IMR-90 (cell line): ENCODE results near the gene SHISA4. TPM values are rescaled to one million over a fixed set of nuclear protein-coding genes. Genes with fewer than 3 reads are reported as not detected.
A peak's percentile ranks its signal among the peaks of the same experiment; 100 is the strongest.

ENCODE experiments used
- ATAC-seq: fragments of 200-7000 bp; cut with Tn5 transposase; 2 replicates; pipeline ENCODE4 v1.9.1; 2020; ENCODE audit warnings: low read depth, mild to moderate bottlenecking, moderate library complexity
- BruUV-seq: library from RNA; stranded (reverse); fragments of 400-500 nt; replicated peaks from 2 replicates; lab custom pipeline; 2021; lab: Mats Ljungman, UMichigan
- CTCF ChIA-PET: fragments of 300-600 bp; formaldehyde crosslinking; extraction: SDS; loops from one replicate; lab custom pipeline; 2021; ENCODE audit warnings: antibody characterized with exemption; lab: Yijun Ruan, JAX
- POLR2A ChIA-PET: fragments of 300-600 bp; sonication (Branson Sonifier 250); formaldehyde crosslinking; loops from one replicate; lab custom pipeline; 2022; ENCODE audit warnings: antibody characterized with exemption; ENCODE audit not compliant: unreplicated experiment; lab: Charles Lee
- DNase-seq: peaks from one replicate; pipeline ENCODE4 v3.0.0; 2013
- H2AFZ ChIP-seq: replicated peaks from 2 replicates; pipeline ENCODE3; 2013; ENCODE audit warnings: low read length, mild to moderate bottlenecking; ENCODE audit not compliant: poor library complexity
- H2AK5ac ChIP-seq: 2 replicates; pipeline ENCODE4 v1.6.1; 2013; ENCODE audit warnings: low read depth, low read length, inconsistent platforms
- H2AK9ac ChIP-seq: replicated peaks from 2 replicates; pipeline ENCODE3; 2013; ENCODE audit warnings: mild to moderate bottlenecking, low read depth, low read length, moderate library complexity; ENCODE audit not compliant: poor library complexity
- H2BK120ac ChIP-seq: 2 replicates; pipeline ENCODE4 v1.6.1; 2013; ENCODE audit warnings: low read depth, low read length, inconsistent platforms
- H2BK15ac ChIP-seq: 3 replicates; pipeline ENCODE4 v1.6.1; 2013; ENCODE audit warnings: low read depth, low read length, inconsistent platforms
- H2BK20ac ChIP-seq: 2 replicates; pipeline ENCODE4 v1.6.1; 2013; ENCODE audit warnings: low read depth, mild to moderate bottlenecking, inconsistent platforms, low read length, moderate library complexity
- H2BK5ac ChIP-seq: 2 replicates; pipeline ENCODE4 v1.6.1; 2013; ENCODE audit warnings: mild to moderate bottlenecking, low read depth, low read length, inconsistent platforms; ENCODE audit not compliant: poor library complexity, severe bottlenecking
- H3K14ac ChIP-seq: replicated peaks from 2 replicates; pipeline ENCODE4 v1.6.1; 2013; ENCODE audit warnings: low read depth, low read length, inconsistent platforms
- H3K18ac ChIP-seq: 2 replicates; pipeline ENCODE4 v1.6.1; 2013; ENCODE audit warnings: low read depth, low read length, control low read depth
- H3K23ac ChIP-seq: 2 replicates; pipeline ENCODE4 v1.6.1; 2013; ENCODE audit warnings: low read depth, low read length, inconsistent platforms
- H3K27ac ChIP-seq: 2 replicates; pipeline ENCODE4 v1.5.1; 2013; ENCODE audit warnings: mild to moderate bottlenecking, control low read depth, low read length; ENCODE audit not compliant: insufficient read depth
- H3K27me3 ChIP-seq: 2 replicates; pipeline ENCODE4 v1.6.1; 2013; ENCODE audit warnings: low read length; ENCODE audit not compliant: control insufficient read depth, insufficient read depth
- H3K36me3 ChIP-seq: 2 replicates; pipeline ENCODE4 v1.6.1; 2013; ENCODE audit warnings: low read length, mixed read lengths; ENCODE audit not compliant: control insufficient read depth, insufficient read depth
- H3K4ac ChIP-seq: 2 replicates; pipeline ENCODE4 v1.6.1; 2013; ENCODE audit warnings: low read depth, low read length, inconsistent platforms
- H3K4me1 ChIP-seq: 2 replicates; pipeline ENCODE4 v1.6.1; 2013; ENCODE audit warnings: low read length, mixed read lengths; ENCODE audit not compliant: control insufficient read depth, insufficient read depth
- H3K4me2 ChIP-seq: 2 replicates; pipeline ENCODE4 v1.6.1; 2013; ENCODE audit warnings: low read depth, mild to moderate bottlenecking, control low read depth, low read length, moderate library complexity
- H3K4me3 ChIP-seq: 2 replicates; pipeline ENCODE4 v1.5.1; 2013; ENCODE audit warnings: low read depth, mild to moderate bottlenecking, control low read depth, low read length, moderate library complexity; ENCODE audit not compliant: insufficient read depth
- H3K56ac ChIP-seq: 2 replicates; pipeline ENCODE4 v1.6.1; 2013; ENCODE audit warnings: low read length, inconsistent platforms; ENCODE audit not compliant: insufficient read depth; ENCODE audit errors: extremely low read depth
- H3K79me1 ChIP-seq, 2 experiments: 2 replicates each; pipeline ENCODE4 v1.6.1; 2013; ENCODE audit warnings: low read length in 2 of 2, inconsistent platforms in 1 of 2, low read depth in 1 of 2
- H3K9ac ChIP-seq: 2 replicates; pipeline ENCODE4 v1.6.1; 2013; ENCODE audit warnings: low read depth, low read length, control low read depth
- H3K9me1 ChIP-seq: 2 replicates; pipeline ENCODE4 v1.6.1; 2013; ENCODE audit warnings: low read length, inconsistent platforms; ENCODE audit not compliant: insufficient read depth
- H3K9me3 ChIP-seq: 2 replicates; pipeline ENCODE4 v1.6.1; 2013; ENCODE audit warnings: low read length; ENCODE audit not compliant: control insufficient read depth, insufficient read depth
- H4K20me1 ChIP-seq: 2 replicates; pipeline ENCODE4 v1.6.1; 2013; ENCODE audit warnings: low read length, inconsistent platforms; ENCODE audit not compliant: insufficient read depth
- H4K5ac ChIP-seq: 2 replicates; pipeline ENCODE4 v1.6.1; 2013; ENCODE audit warnings: mild to moderate bottlenecking, low read depth, low read length, control low read depth
- H4K8ac ChIP-seq, 2 experiments: 2 replicates each; pipeline ENCODE4 v1.6.1; 2013; ENCODE audit warnings: low read depth in 2 of 2, low read length in 2 of 2, control low read depth in 1 of 2, inconsistent platforms in 1 of 2
- H4K91ac ChIP-seq: 2 replicates; pipeline ENCODE4 v1.6.1; 2013; ENCODE audit warnings: low read depth, low read length, inconsistent platforms; ENCODE audit not compliant: insufficient read depth
- CEBPB ChIP-seq: IDR thresholded peaks from 2 replicates; pipeline ENCODE4 v1.6.1; 2012; ENCODE audit warnings: low read depth, low read length, improper control_type of control experiment
- CHD1 ChIP-seq: IDR thresholded peaks from 2 replicates; pipeline ENCODE4 v1.6.1; 2012; ENCODE audit warnings: low read depth, low read length, improper control_type of control experiment
- FOS ChIP-seq: fragments of 150-350 bp; IDR thresholded peaks from 2 replicates; pipeline ENCODE4 v1.6.1; 2016; ENCODE audit warnings: low read depth, low read length
- MAFK ChIP-seq: IDR thresholded peaks from 2 replicates; pipeline ENCODE4 v1.6.1; 2012; ENCODE audit warnings: low read depth, low read length, improper control_type of control experiment
- MAZ ChIP-seq: IDR thresholded peaks from 2 replicates; pipeline ENCODE4 v1.6.1; 2012; ENCODE audit warnings: low read depth, mild to moderate bottlenecking, low read length, improper control_type of control experiment, moderate library complexity, borderline replicate concordance
- MXI1 ChIP-seq: IDR thresholded peaks from 2 replicates; pipeline ENCODE4 v1.6.1; 2012; ENCODE audit warnings: low read depth, mild to moderate bottlenecking, low read length, moderate library complexity, borderline replicate concordance
- NFE2L2 ChIP-seq: fragments of 150-350 bp; IDR thresholded peaks from 2 replicates; pipeline ENCODE4 v1.6.1; 2016; ENCODE audit warnings: low read depth, mild to moderate bottlenecking, low read length
- WGBS, 2 experiments: methylation state at CpG; one replicate each; pipeline versions ENCODE4 v1.1.5 to v1.1.7; 2013; ENCODE audit warnings: missing lambda C conversion rate in 2 of 2; ENCODE audit not compliant: insufficient read length in 1 of 2; ENCODE audit errors: extremely low coverage in 2 of 2; 5-methylcytosine and 5-hydroxymethylcytosine counted together
- dilution Hi-C: fragments of 300-500 bp; cut with HindIII; formaldehyde crosslinking; loops from one replicate; pipeline ENCODE4 v1.14.3; 2018; ENCODE audit warnings: low sequenced_read_pairs; ENCODE audit not compliant: unreplicated experiment
- in situ Hi-C: fragments of 300-500 bp; cut with MboI; formaldehyde crosslinking; loops from 3 replicates; pipeline ENCODE4 v1.14.3; 2019; ENCODE audit warnings: low sequenced_read_pairs, inconsistent platforms, mixed read lengths
- intact Hi-C: fragments of 100-400 bp; cut with micrococcal nuclease; formaldehyde crosslinking; loops from 2 replicates; pipeline ENCODE4 v1.10.0; 2022
- polyA plus RNA-seq, 3 experiments: library from polyadenylated mRNA; depleted of rRNA; stranded (reverse); fragments of >200 nt; gene quantifications; 2 replicates each; pipeline ENCODE4 v1.2.3, GENCODE V29; 2012; ENCODE audit warnings: low replicate concordance in 1 of 3
- total RNA-seq: library from RNA; depleted of rRNA; stranded (reverse); fragments of >200 nt; gene quantifications from 2 replicates; pipeline ENCODE4 v1.2.3, GENCODE V29; 2012
- TF ChIP-seq, protein P1 (sequence below): fragments of 150-350 bp; IDR thresholded peaks from 2 replicates; pipeline ENCODE4 v1.6.1; 2016; ENCODE audit warnings: low read depth, mild to moderate bottlenecking, low read length, moderate library complexity, borderline replicate concordance
- TF ChIP-seq, protein P2 (sequence below): conservative IDR thresholded peaks from 2 replicates; pipeline ENCODE4 v1.5.1; 2012; ENCODE audit warnings: mild to moderate bottlenecking, low read depth, low read length, improper control_type of control experiment
- TF ChIP-seq, protein P3 (sequence below): fragments of 150-350 bp; IDR thresholded peaks from 2 replicates; pipeline ENCODE4 v1.6.1; 2017; ENCODE audit warnings: mild to moderate bottlenecking, antibody characterized with exemption, low read length, low read depth

The SHISA4 gene
- total and polyA plus RNA-seq, 2 of the 4 experiments (the other 2 are of a cell fraction) = 10.0 to 34.8 TPM

DNA sequence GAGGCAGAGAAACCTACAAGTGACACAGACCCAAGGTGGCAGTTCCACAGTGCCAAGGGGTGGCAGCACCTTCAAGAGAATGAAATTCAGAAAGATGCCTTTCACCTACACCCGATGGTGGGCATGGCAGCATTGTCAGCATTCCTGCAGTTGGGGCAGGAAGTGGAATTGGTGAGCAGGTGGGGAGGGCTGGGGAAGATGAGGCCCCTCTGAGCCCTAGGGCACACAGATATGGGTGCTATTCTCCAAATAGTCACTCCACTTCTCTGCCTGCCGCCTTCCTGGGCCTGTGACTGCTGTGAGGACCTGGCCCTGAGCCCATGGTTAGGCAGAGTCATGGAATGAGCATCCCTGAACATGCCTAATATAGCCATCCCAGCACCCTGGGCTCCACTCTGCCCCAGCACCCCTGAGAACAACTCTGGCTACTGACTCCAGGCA is 8.3 kb downstream of the SHISA4 start:
- ChIA-PET CTCF (interaction anchor here (1.0 to 3.5 kb wide), 8 partner anchors 14 to 76 kb away, joined by 3 to 27 read pairs (median 8); partner anchors contain the start of gene LMOD1), POLR2A (interaction anchor here (1.9 kb wide), 1 partner anchor 49 kb away, joined by 7 read pairs; the partner anchor contains the start of gene LMOD1)
- peak overlapping the region; percentile 77; the same call in 2 of the 3 replicates for H2BK15ac ChIP-seq
- peak overlapping the region; percentile 87 for H2BK120ac ChIP-seq
- peaks cover 38% of the 10 kb centered on the region for H3K36me3 ChIP-seq
- peak overlapping the region; percentile 95 for H2AK5ac ChIP-seq
- H3K18ac ChIP-seq = peak overlapping the region; percentile 33; the same call in 1 of the 2 replicates
- peak; percentile 59 for ATAC-seq
- TF ChIP-seq FOS (no peak), CEBPB (no peak), MAFK (no peak), MXI1 (no peak), MAZ (no peak), CHD1 (no peak), NFE2L2 (no peak)
- TF ChIP-seq, protein P1, sequence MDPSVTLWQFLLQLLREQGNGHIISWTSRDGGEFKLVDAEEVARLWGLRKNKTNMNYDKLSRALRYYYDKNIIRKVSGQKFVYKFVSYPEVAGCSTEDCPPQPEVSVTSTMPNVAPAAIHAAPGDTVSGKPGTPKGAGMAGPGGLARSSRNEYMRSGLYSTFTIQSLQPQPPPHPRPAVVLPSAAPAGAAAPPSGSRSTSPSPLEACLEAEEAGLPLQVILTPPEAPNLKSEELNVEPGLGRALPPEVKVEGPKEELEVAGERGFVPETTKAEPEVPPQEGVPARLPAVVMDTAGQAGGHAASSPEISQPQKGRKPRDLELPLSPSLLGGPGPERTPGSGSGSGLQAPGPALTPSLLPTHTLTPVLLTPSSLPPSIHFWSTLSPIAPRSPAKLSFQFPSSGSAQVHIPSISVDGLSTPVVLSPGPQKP = no peak
- TF ChIP-seq, protein P2, sequence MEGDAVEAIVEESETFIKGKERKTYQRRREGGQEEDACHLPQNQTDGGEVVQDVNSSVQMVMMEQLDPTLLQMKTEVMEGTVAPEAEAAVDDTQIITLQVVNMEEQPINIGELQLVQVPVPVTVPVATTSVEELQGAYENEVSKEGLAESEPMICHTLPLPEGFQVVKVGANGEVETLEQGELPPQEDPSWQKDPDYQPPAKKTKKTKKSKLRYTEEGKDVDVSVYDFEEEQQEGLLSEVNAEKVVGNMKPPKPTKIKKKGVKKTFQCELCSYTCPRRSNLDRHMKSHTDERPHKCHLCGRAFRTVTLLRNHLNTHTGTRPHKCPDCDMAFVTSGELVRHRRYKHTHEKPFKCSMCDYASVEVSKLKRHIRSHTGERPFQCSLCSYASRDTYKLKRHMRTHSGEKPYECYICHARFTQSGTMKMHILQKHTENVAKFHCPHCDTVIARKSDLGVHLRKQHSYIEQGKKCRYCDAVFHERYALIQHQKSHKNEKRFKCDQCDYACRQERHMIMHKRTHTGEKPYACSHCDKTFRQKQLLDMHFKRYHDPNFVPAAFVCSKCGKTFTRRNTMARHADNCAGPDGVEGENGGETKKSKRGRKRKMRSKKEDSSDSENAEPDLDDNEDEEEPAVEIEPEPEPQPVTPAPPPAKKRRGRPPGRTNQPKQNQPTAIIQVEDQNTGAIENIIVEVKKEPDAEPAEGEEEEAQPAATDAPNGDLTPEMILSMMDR = no peak; the same call in 1 of the 2 replicates
- TF ChIP-seq, protein P3, sequence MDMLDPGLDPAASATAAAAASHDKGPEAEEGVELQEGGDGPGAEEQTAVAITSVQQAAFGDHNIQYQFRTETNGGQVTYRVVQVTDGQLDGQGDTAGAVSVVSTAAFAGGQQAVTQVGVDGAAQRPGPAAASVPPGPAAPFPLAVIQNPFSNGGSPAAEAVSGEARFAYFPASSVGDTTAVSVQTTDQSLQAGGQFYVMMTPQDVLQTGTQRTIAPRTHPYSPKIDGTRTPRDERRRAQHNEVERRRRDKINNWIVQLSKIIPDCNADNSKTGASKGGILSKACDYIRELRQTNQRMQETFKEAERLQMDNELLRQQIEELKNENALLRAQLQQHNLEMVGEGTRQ = no peak
- peak overlapping the region; percentile 48 to 95; a peak in 3 of 4 replicates for H4K8ac ChIP-seq
- peak overlapping the region; percentile 78 for H4K91ac ChIP-seq
- H2AK9ac ChIP-seq = peak overlapping the region; percentile 77
- peak overlapping the region; percentile 79 for H3K14ac ChIP-seq
- dilution Hi-C loops = no loop called here
- no TSS peak for BruUV-seq
- peak overlapping the region; percentile 71; the same call in 1 of the 2 replicates for H3K56ac ChIP-seq
- WGBS, 2 experiments = 60% methylated on average over 1 of the region's 2 CpGs; no CpG with 5 or more reads in 1 of the 2 experiments
- no peak overlapping the region for H3K4me2 ChIP-seq
- H3K4me1 ChIP-seq = peaks cover 13% of the 10 kb centered on the region
- peak overlapping the region; percentile 91 for H3K4ac ChIP-seq
- H3K9ac ChIP-seq = peak overlapping the region; percentile 66
- no peaks in the 10 kb centered on the region for H4K20me1 ChIP-seq
- peak overlapping the region; percentile 71 for H2AFZ ChIP-seq
- intact Hi-C loops = loop anchor here (1.0 to 2.0 kb wide), 4 partner anchors 20 to 75 kb away; partner anchors contain the start of genes LMOD1 and TIMM17A
- DNase-seq = peak; percentile 77
- peak overlapping the region; percentile 72 for H3K27ac ChIP-seq
- in situ Hi-C loops = loop anchor here (5.0 to 10.0 kb wide), 2 partner anchors 70 to 228 kb away; partner anchors contain the start of gene GPR37L1
- peak overlapping the region; percentile 80 for H3K23ac ChIP-seq
- no peaks in the 10 kb centered on the region for H3K27me3 ChIP-seq
- peaks cover 8% of the 10 kb centered on the region for H3K9me1 ChIP-seq
- H3K9me3 ChIP-seq = no peaks in the 10 kb centered on the region
- peak overlapping the region; percentile 61 for H4K5ac ChIP-seq
- peak overlapping the region; percentile 83 for H2BK5ac ChIP-seq
- peak overlapping the region; percentile 81 for H2BK20ac ChIP-seq
- peaks cover 17 to 33% of the 10 kb centered on the region in 2 experiments; a peak in 3 of 4 replicates for H3K79me1 ChIP-seq
- no peak overlapping the region for H3K4me3 ChIP-seq
